Gastroesophageal sphincter (tissue), 3 donors: Measurements from ENCODE around the gene EPC2.

Experiments
- POLR2A ChIP-seq, 2 donors: fragments of 450-650 bp; IDR thresholded peaks; one replicate each; pipeline ENCODE4 v1.6.1; 2017; ENCODE audit warnings: antibody characterized with exemption in 2 of 2, mild to moderate bottlenecking in 2 of 2, moderate library complexity in 1 of 2
- POLR2AphosphoS5 ChIP-seq: sonication (generic); formaldehyde crosslinking; IDR thresholded peaks from one replicate; pipeline ENCODE4 v1.6.1; 2017; ENCODE audit warnings: antibody characterized with exemption
- TF ChIP-seq, protein P1 (sequence below), 4 experiments: fragments of 200-600 bp in 2 of 4; fragments of 450-650 bp in 2 of 4; sonication (generic) in 1 of 4; IDR thresholded peaks; one replicate each; pipeline ENCODE4 v1.5.1; 2017 to 2019; ENCODE audit warnings: antibody characterized with exemption in 4 of 4, mild to moderate bottlenecking in 2 of 4, moderate library complexity in 2 of 4

DNA sequence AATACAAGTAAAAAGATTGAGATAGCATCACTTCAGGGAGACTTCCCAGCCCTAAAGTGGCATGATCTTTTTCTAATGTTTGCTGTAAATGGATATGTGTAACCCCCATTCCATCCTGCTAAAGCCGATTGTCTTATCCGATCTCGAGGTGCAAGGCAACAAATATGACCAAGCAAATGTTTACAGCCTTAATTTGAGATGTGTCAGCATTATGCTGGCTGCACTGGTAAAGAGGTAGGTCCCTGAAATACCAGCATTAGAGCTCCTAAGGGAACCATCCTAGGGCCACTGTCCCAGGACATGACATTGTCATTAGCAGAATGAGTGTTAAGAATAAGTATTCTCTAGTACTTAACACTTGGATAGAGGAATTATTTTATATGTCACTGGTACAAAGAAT is 108.4 kb downstream of the EPC2 start:
- TF ChIP-seq, protein P1, sequence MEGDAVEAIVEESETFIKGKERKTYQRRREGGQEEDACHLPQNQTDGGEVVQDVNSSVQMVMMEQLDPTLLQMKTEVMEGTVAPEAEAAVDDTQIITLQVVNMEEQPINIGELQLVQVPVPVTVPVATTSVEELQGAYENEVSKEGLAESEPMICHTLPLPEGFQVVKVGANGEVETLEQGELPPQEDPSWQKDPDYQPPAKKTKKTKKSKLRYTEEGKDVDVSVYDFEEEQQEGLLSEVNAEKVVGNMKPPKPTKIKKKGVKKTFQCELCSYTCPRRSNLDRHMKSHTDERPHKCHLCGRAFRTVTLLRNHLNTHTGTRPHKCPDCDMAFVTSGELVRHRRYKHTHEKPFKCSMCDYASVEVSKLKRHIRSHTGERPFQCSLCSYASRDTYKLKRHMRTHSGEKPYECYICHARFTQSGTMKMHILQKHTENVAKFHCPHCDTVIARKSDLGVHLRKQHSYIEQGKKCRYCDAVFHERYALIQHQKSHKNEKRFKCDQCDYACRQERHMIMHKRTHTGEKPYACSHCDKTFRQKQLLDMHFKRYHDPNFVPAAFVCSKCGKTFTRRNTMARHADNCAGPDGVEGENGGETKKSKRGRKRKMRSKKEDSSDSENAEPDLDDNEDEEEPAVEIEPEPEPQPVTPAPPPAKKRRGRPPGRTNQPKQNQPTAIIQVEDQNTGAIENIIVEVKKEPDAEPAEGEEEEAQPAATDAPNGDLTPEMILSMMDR (IDR thresholded peaks at IDR 0.05), result no peak
- no peak for TF ChIP-seq POLR2AphosphoS5
- TF ChIP-seq POLR2A (IDR thresholded peaks at IDR 0.05), result no peak
